ENCODE data around the gene CCDC85B.

The CCDC85B gene

GRCh38 chr11:65857853-65858680 lies 32.4 kb upstream of the CCDC85B start, which contains the start of gene CFL1:
CFL1 (minus strand) TSS chr11:65858180; CDS start chr11:65858099, 81 bp downstream.
- peak; percentile 98 to 100 (median 99) for DNase-seq

GRCh38 chr11:65858681-65859087 lies 31.8 kb upstream of the CCDC85B start:
- no peak for DNase-seq

- peak; percentile 98 to 100 (median 99) for DNase-seq
Measured at GRCh38 chr11:65859095-65859811, 31.2 kb upstream of the CCDC85B start.

GRCh38 chr11:65859812-65860277 lies 30.6 kb upstream of the CCDC85B start:
- DNase-seq = peak in 1 of 4 experiments; percentile 44

- DNase-seq = peak; percentile 96 to 98 (median 97)
Measured at GRCh38 chr11:65860278-65861164, 30.0 kb upstream of the CCDC85B start, which contains the start of gene MUS81. MUS81 (plus strand) TSS chr11:65860433; CDS start chr11:65860754, 321 bp downstream.

- no peak for DNase-seq
Measured at GRCh38 chr11:65861165-65861505, 29.3 kb upstream of the CCDC85B start.

GRCh38 chr11:65861533-65862183 lies 28.8 kb upstream of the CCDC85B start:
- DNase-seq = no peak

GRCh38 chr11:65862191-65862735 lies 28.2 kb upstream of the CCDC85B start:
- DNase-seq = no peak

- no peak for DNase-seq
Measured at GRCh38 chr11:65862941-65863888, 27.3 kb upstream of the CCDC85B start.

GRCh38 chr11:65863889-65864705 lies 26.4 kb upstream of the CCDC85B start:
- DNase-seq = no peak

GRCh38 chr11:65864706-65865471 lies 25.6 kb upstream of the CCDC85B start:
- no peak for DNase-seq

- no peak for DNase-seq
Measured at GRCh38 chr11:65865550-65866172, 24.8 kb upstream of the CCDC85B start.

- DNase-seq = no peak
Measured at GRCh38 chr11:65866509-65867283, 23.8 kb upstream of the CCDC85B start.

- DNase-seq = peak in 1 of 4 experiments; percentile 50
Measured at GRCh38 chr11:65867284-65868071, 23.0 kb upstream of the CCDC85B start.

- DNase-seq = no peak
Measured at GRCh38 chr11:65868076-65868667, 22.3 kb upstream of the CCDC85B start.

GRCh38 chr11:65868907-65869306 lies 21.6 kb upstream of the CCDC85B start:
- no peak for DNase-seq
